SH-SY5Y (cell line): Measurements from ENCODE around the gene PDE4D.

Source experiments
- GATA2 ChIP-seq: IDR thresholded peaks from 2 replicates; pipeline ENCODE4 v1.6.1; 2011; ENCODE audit warnings: mild to moderate bottlenecking, low read depth, low read length
- GATA3 ChIP-seq: IDR thresholded peaks from 2 replicates; pipeline ENCODE4 v1.6.1; 2011; ENCODE audit warnings: low read depth, mild to moderate bottlenecking, low read length, moderate library complexity

DNA sequence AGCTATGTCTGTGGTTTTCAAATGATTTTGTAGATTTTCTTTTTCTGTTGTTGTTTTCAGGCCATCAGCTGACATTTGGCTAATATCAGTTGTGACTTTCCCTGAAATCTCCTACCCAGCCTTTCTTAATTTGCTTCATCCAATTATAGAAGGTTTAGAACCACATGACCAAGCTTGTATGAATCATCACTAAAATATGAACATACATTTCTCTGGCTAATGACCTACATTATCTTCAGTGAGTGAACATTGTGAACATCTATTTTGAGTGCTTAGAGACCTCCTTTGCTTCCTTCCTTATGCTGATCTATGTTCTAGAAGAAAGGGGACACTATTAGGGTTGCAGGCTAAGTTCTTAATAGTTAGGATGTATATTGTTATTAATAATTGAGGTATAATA, 778.2 kb downstream of the PDE4D start:
- TF ChIP-seq GATA3 (no peak), GATA2 (no peak)
